ENCODE measurements around the gene YIF1B. TPM values are rescaled to one million over a fixed set of nuclear protein-coding genes. Genes with fewer than 3 reads are reported as not detected.

The YIF1B gene, protein sequence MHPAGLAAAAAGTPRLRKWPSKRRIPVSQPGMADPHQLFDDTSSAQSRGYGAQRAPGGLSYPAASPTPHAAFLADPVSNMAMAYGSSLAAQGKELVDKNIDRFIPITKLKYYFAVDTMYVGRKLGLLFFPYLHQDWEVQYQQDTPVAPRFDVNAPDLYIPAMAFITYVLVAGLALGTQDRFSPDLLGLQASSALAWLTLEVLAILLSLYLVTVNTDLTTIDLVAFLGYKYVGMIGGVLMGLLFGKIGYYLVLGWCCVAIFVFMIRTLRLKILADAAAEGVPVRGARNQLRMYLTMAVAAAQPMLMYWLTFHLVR
- 72.7 to 140 TPM (median 127 TPM) in 5 replicates for total RNA-seq (2022; extraction: Qiagen RNA extraction; ENCODE audit: low read depth)

DNA sequence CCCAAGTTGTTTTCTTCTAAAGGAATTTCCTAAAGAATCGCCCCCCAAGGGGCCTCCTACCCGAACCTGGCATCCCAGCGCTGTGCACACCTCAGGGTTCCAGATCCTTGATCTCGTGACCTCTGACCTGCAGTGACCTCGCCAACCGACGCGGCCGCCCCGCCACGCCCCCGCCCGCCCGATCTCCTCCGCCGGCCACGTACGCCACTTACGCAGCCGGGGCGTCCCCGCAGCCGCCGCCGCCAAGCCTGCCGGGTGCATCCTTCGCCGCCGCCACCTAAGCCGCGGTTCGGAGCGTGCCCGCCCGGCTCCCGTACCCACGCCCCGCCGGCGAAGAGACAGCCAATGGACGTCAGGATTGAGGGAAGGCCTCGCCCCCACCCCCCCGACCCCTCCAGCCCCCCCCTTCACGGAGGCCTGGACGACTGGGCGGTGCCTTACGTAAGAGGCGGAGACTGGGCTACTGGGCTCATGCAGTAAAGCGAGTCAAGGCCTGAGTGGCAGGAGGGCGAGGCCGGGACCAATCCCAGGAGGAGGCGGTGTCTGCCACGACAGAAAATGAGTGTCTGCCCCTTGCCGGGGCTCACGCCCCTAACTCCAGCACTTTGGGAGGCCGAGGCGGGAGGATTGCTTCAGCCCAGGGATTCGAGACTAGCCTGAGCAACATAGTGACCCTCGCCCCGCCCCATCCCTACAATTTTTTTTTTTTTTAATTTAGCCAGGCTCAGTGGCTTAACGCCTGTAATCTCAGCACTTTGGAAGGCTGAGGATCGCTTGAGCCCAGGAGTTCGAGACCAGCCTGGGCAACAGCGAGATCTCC lies at the start of gene YIF1B:
Gene YIF1B, minus strand, starts transcription at position 291 of the 820 bp plus-strand sequence. Its CDS starts 30 bp downstream, at position 261.

DNA sequence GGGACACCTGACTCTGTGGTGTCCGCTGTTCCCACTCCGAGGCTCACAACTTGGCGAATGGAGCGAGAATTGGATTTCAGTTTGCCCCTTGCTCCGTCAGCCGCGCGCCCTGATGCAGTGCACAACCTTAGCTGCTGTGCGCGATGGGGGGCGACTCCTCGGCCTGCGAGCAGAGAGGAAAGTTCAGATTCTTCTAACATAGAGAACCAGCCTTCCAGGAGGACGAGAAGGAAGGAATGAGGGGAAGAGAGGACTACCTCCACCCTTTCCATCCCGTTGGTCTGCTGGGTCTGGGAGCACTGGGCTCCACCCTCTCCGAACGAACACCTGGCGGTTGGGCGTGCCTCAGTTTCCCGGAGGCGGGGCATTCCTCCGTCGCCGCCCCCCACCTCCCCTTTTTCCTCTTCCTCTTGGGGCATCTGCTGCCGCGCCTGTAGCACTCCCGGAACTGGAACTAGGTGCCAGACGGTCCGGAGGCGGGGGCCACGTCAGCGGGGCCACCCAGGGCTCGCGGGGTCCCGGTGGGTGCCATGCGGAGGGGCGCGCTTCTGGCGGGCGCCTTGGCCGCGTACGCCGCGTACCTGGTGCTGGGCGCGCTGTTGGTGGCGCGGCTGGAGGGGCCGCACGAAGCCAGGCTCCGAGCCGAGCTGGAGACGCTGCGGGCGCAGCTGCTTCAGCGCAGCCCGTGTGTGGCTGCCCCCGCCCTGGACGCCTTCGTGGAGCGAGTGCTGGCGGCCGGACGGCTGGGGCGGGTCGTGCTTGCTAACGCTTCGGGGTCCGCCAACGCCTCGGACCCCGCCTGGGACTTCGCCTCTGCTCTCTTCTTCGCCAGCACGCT lies 3.9 kb upstream of the YIF1B start, which contains the start of gene KCNK6:
Gene KCNK6, plus strand, starts transcription at position 425 of the 838 bp plus-strand sequence. Its CDS starts 106 bp downstream, at position 531.

DNA sequence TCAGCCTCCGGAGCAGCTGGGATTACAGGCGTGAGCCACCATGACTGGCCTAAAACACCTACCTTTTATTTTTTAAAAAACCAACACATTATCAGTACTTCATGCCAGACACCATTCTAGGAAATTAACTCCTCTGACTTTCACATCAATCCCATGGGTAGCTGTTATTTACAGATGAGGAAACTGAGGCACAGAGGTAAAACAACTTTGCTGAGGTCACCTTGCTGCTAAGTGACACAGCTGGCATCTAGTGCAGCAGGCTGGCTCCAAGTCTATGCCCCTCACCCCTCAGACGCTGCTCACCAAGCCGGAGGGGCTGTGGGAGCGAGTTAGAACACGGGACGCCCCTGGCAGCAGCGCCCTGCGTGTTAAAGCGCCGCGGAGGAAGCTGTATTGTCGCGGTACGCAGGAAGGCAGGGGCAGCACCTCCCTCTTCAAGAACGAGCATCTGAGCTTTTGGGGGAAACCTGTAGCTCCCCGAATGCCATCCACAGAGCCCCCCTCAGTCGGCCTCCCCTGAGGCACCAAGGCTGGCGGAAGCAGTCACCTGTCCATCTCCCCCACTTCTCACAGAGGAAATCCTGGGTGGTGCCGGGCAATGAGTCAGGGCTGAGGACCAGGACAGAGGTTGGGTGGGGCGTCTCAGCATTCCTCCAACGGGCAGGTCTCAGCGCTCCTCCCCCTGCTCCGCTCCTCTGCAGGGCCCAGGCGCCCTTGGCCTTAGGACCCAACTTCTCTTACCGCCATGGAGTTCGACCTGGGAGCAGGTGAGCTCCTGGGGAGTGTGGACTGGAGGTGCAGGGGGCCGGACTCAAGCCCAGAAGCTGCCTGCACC lies 12.0 kb downstream of the YIF1B start, which contains the start of gene C19orf33:
Gene C19orf33, plus strand, starts transcription at position 735 of the 835 bp plus-strand sequence. Its CDS starts 11 bp downstream, at position 746.

DNA sequence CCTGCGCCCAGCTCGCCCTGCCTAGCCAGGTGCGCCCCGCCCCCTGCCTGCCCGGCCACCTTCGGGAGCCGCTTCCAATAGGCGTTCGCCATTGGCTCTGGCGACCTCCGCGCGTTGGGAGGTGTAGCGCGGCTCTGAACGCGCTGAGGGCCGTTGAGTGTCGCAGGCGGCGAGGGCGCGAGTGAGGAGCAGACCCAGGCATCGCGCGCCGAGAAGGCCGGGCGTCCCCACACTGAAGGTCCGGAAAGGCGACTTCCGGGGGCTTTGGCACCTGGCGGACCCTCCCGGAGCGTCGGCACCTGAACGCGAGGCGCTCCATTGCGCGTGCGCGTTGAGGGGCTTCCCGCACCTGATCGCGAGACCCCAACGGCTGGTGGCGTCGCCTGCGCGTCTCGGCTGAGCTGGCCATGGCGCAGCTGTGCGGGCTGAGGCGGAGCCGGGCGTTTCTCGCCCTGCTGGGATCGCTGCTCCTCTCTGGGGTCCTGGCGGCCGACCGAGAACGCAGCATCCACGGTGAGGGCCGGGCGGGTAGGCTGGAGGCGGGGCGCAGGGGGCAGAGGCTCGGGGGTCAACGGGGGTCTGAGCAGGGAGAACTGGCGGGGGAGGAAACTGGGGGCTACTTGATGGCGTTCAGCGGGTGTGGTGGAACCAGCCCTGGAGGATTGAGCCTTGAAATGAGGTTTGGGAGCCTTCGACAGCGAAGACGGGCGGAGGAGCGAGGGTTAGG lies 51.1 kb downstream of the YIF1B start, which contains the start of gene SPINT2:
Gene SPINT2, plus strand, starts transcription at position 88 of the 727 bp plus-strand sequence. Its CDS starts 320 bp downstream, at position 408.

Other genes with a start within 250 kb of the YIF1B start
- gene DPF1, start 91.7 kb downstream of the YIF1B start, total RNA-seq (2022; extraction: Qiagen RNA extraction; ENCODE audit: low read depth), result 3.6 to 5.8 TPM (median 4.8 TPM) in 5 replicates
- gene PPP1R14A, start 59.6 kb downstream of the YIF1B start, total RNA-seq (2022; extraction: Qiagen RNA extraction; ENCODE audit: low read depth), result 61.1 to 125 TPM (median 113 TPM) in 5 replicates
- gene SPINT2, start 51.4 kb downstream of the YIF1B start, total RNA-seq (2022; extraction: Qiagen RNA extraction; ENCODE audit: low read depth), result 246 to 361 TPM (median 324 TPM) in 5 replicates
- 493 to 766 TPM (median 736 TPM) in 5 replicates for gene C19orf33, start 11.7 kb downstream of the YIF1B start, total RNA-seq (2022; extraction: Qiagen RNA extraction; ENCODE audit: low read depth)
- 3.6 to 6.3 TPM (median 4.6 TPM) in 5 replicates for gene KCNK6, start 3.9 kb upstream of the YIF1B start, total RNA-seq (2022; extraction: Qiagen RNA extraction; ENCODE audit: low read depth)
- 0.77 to 2.6 TPM (median 1.8 TPM) in 5 replicates for gene CATSPERG, start 19.9 kb upstream of the YIF1B start, total RNA-seq (2022; extraction: Qiagen RNA extraction; ENCODE audit: low read depth)
- 458 to 529 TPM (median 473 TPM) in 5 replicates for gene PSMD8, start 58.6 kb upstream of the YIF1B start, total RNA-seq (2022; extraction: Qiagen RNA extraction; ENCODE audit: low read depth)
- 0.13 to 0.83 TPM (median 0.40 TPM) in 5 replicates for gene GGN, start 72.1 kb upstream of the YIF1B start, total RNA-seq (2022; extraction: Qiagen RNA extraction; ENCODE audit: low read depth)
- gene SPRED3, start 72.8 kb upstream of the YIF1B start, total RNA-seq (2022; extraction: Qiagen RNA extraction; ENCODE audit: low read depth), result 1.4 to 3.5 TPM (median 2.5 TPM) in 5 replicates
- 13.0 to 29.0 TPM (median 26.1 TPM) in 5 replicates for gene FAM98C, start 87.1 kb upstream of the YIF1B start, total RNA-seq (2022; extraction: Qiagen RNA extraction; ENCODE audit: low read depth)
- 0.06 to 0.45 TPM in 2 of 5 replicates, not detected in the others for gene RASGRP4, start 110.3 kb upstream of the YIF1B start, total RNA-seq (2022; extraction: Qiagen RNA extraction; ENCODE audit: low read depth)
- gene RYR1, start 117.7 kb upstream of the YIF1B start, total RNA-seq (2022; extraction: Qiagen RNA extraction; ENCODE audit: low read depth), result 3.0 to 7.3 TPM (median 5.6 TPM) in 5 replicates